Nephron (organoid): ENCODE results near the gene AIG1.

ENCODE experiments used
- H3K27ac Mint-ChIP-seq, 3 experiments: 2 replicates each; pipeline ENCODE4 v1.8.0; 2020; ENCODE audit warnings: mixed read lengths in 3 of 3, mild to moderate bottlenecking in 2 of 3, moderate library complexity in 1 of 3
- H3K27me3 Mint-ChIP-seq: 2 replicates; pipeline ENCODE4 v1.8.0; 2021; ENCODE audit warnings: low read depth, mild to moderate bottlenecking, moderate library complexity, mixed read lengths
- H3K36me3 Mint-ChIP-seq: 2 replicates; pipeline ENCODE4 v1.8.0; 2020; ENCODE audit warnings: low read depth, mixed read lengths
- H3K4me1 Mint-ChIP-seq: 2 replicates; pipeline ENCODE4 v1.8.0; 2020; ENCODE audit warnings: mixed read lengths
- H3K4me3 Mint-ChIP-seq, 3 experiments: 2 replicates each; pipeline ENCODE4 v1.8.0; 2020; ENCODE audit warnings: mild to moderate bottlenecking in 3 of 3, mixed read lengths in 3 of 3, moderate library complexity in 2 of 3
- H3K9me3 Mint-ChIP-seq: 2 replicates; pipeline ENCODE4 v1.8.0; 2020; ENCODE audit warnings: mixed read lengths
- CTCF ChIP-seq, 3 experiments: fragments of 200-600 bp; sonication (generic); IDR thresholded peaks; one replicate each; pipeline ENCODE4 v1.5.0; 2021; ENCODE audit warnings: antibody characterized with exemption in 3 of 3; ENCODE audit not compliant: unreplicated experiment in 3 of 3

Gene AIG1

GRCh38 chr6:143110996-143111395 is 50.3 kb downstream of the AIG1 start:
- Mint-ChIP-seq H3K4me3 (no peak overlapping the region), H3K9me3 (peaks cover under 1% of the 10 kb centered on the region), H3K27ac (no peak overlapping the region), H3K27me3 (no peaks in the 10 kb centered on the region), H3K4me1 (peaks cover 8% of the 10 kb centered on the region), H3K36me3 (peaks cover 2% of the 10 kb centered on the region)
- TF ChIP-seq CTCF (IDR thresholded peaks at IDR 0.05; ENCODE audit: unreplicated experiment in 3 of 3), result no peak

DNA sequence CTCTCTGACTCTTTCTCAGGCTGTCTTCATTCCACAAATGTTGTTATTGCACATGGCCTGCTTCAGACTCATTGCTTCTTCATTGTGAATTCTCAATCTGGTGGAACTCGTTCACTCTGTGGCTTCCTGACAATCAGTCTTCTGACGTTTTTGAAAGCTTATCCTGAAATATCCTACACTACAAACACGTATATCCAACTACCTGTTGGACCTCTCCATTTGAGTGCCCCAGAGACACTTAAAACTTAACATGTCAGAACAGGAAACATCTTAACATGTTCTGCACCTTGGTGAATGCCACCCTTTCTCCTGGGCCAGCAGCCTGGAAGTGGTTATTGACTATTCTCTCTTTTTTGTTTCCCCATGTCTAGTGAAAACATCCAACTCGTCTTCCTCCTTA is 50.8 kb downstream of the AIG1 start:
- Mint-ChIP-seq H3K9me3 (peaks cover 5% of the 10 kb centered on the region), H3K27me3 (no peaks in the 10 kb centered on the region), H3K4me1 (peaks cover 8% of the 10 kb centered on the region), H3K27ac (no peak overlapping the region), H3K4me3 (no peak overlapping the region), H3K36me3 (peaks cover 4% of the 10 kb centered on the region)
- no peak for TF ChIP-seq CTCF (IDR thresholded peaks at IDR 0.05; ENCODE audit: unreplicated experiment in 3 of 3)

DNA sequence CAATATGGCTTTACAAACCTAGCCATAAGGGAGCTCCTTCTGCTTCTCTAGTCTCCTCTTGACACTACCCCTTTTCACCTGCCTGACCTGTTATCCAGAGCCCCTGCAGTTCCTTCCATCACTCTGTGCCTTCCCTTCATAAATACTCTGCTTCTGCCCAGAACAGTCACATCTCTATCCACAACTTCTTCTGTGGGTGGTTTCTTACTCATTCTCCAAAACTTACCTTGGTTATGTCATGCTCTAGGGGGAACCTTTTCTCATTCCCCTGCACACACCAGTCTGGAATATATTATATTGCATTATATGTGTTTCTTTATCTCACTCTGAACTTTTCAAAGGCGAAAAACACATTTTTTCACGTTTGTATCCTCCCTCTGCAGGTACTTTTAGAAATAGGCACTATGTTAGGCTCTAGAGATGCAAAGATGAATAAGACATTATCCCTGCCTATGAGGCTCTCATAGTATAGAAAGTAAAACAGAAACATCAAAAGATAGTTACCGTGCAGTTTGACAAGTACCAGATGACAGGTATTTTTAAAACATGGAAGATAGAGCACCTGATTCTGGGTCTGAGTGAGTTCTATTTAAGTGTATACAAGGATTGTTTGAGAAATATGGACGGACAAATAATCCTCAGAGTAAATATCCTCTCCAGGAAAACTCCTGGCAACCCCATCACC is 51.5 kb downstream of the AIG1 start:
- Mint-ChIP-seq H3K27ac (no peak overlapping the region), H3K4me3 (no peak overlapping the region), H3K27me3 (no peaks in the 10 kb centered on the region), H3K36me3 (peaks cover 4% of the 10 kb centered on the region), H3K4me1 (peaks cover 8% of the 10 kb centered on the region), H3K9me3 (peaks cover 9% of the 10 kb centered on the region)
- no peak for TF ChIP-seq CTCF (IDR thresholded peaks at IDR 0.05; ENCODE audit: unreplicated experiment in 3 of 3)

GRCh38 chr6:143112837-143113236 is 52.1 kb downstream of the AIG1 start:
- H3K4me1 Mint-ChIP-seq, result peaks cover 3% of the 10 kb centered on the region
- H3K27ac Mint-ChIP-seq, result no peak overlapping the region
- no peaks in the 10 kb centered on the region for H3K27me3 Mint-ChIP-seq
- no peak overlapping the region for H3K4me3 Mint-ChIP-seq
- H3K36me3 Mint-ChIP-seq, result peaks cover 4% of the 10 kb centered on the region
- no peak for TF ChIP-seq CTCF (IDR thresholded peaks at IDR 0.05; ENCODE audit: unreplicated experiment in 3 of 3)
- H3K9me3 Mint-ChIP-seq, result peaks cover 9% of the 10 kb centered on the region

DNA sequence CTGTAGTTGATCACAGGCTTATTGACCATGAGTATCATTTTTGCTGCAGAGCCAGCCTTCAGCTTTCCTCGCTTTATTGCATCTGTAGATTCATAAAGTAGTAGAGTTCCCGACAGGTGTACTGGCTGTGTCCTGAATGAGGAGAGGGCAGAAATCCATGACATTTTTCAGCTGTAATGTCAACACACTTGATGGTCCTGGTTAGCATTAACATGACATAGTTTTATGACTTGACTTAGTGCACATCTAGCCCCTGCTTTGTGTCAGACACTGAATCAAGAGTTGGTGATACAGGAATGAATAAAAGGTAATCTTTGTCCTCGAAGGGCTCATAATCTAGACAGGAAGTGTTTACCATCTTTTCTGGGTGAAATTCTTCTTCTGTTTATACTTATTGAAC is 55.0 kb downstream of the AIG1 start:
- Mint-ChIP-seq H3K4me1 (no peaks in the 10 kb centered on the region), H3K36me3 (peaks cover 7% of the 10 kb centered on the region), H3K27me3 (no peaks in the 10 kb centered on the region), H3K9me3 (peaks cover 9% of the 10 kb centered on the region), H3K4me3 (no peak overlapping the region), H3K27ac (no peak overlapping the region)
- TF ChIP-seq CTCF (IDR thresholded peaks at IDR 0.05; ENCODE audit: unreplicated experiment in 3 of 3), result no peak

DNA sequence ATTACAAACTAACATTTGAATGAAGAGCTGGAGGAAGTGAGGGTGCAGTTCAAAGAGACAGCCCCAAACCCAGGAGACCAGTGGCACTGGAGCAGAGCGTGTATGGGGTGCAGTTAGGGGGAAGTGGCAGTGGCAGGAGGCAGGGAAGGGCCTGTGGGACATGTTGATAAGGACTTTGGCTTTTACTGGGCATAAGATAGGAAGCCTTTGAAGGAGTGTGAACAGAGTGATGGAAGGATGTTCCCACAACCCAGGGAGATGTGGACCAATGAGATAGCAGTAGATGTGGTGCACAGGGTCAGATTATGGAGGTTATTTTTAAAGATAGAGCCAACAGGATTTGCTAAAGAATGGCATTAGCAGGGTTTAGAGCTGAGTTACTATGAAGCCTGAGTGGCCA is 56.4 kb downstream of the AIG1 start:
- Mint-ChIP-seq H3K36me3 (peaks cover 13% of the 10 kb centered on the region), H3K27me3 (no peaks in the 10 kb centered on the region), H3K4me3 (no peak overlapping the region), H3K4me1 (no peaks in the 10 kb centered on the region), H3K27ac (no peak overlapping the region), H3K9me3 (peaks cover 15% of the 10 kb centered on the region)
- TF ChIP-seq CTCF (IDR thresholded peaks at IDR 0.05; ENCODE audit: unreplicated experiment in 3 of 3), result no peak
